HG03378 (cell line): ENCODE data around the gene CFAP57.

Experiments
- ATAC-seq: cut with Tn5 transposase; IDR thresholded peaks from one replicate; pipeline ENCODE4 v1.9.1; 2021; ENCODE audit warnings: mild to moderate bottlenecking, moderate library complexity; ENCODE audit not compliant: unreplicated experiment

Gene CFAP57

DNA sequence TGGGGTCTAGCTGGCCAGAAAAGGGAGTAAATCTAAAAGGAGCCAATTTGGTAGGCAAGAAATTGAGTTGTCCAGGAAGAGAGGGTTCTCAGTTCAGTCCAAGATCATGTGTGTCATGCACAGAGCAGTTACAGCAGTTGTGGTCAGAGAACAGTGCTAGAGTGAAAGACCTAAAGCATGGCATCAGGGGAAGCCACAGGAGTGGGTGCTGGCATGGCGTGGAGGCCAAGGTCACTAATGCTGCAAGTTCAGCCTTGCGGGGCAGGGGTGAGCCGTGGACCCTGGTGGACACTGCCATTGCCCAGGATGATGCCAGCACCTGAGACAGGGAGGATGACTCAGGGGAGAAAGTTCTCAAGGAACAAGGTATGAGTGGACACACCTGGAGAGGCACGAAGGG is 81.0 kb downstream of the CFAP57 start:
- ATAC-seq = no peak

DNA sequence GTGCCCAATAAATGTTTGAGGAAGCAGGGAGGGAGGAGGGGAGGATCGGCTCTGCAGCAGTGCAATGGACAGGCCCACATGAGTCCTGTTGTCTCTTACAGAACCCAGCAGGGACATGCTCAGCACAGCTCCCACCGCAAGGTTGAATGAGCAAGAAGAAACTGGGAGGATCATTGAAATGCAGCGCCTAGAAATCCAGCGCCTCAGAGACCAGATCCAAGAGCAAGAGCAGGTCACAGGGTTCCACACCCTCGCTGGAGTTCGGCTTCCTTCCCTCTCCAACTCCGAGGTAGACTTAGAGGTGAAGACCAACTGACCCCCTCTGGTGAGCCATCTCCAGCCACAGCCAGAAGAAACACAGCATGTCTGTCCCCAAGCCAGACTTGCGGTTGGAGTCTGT is 81.7 kb downstream of the CFAP57 start:
- no peak for ATAC-seq

DNA sequence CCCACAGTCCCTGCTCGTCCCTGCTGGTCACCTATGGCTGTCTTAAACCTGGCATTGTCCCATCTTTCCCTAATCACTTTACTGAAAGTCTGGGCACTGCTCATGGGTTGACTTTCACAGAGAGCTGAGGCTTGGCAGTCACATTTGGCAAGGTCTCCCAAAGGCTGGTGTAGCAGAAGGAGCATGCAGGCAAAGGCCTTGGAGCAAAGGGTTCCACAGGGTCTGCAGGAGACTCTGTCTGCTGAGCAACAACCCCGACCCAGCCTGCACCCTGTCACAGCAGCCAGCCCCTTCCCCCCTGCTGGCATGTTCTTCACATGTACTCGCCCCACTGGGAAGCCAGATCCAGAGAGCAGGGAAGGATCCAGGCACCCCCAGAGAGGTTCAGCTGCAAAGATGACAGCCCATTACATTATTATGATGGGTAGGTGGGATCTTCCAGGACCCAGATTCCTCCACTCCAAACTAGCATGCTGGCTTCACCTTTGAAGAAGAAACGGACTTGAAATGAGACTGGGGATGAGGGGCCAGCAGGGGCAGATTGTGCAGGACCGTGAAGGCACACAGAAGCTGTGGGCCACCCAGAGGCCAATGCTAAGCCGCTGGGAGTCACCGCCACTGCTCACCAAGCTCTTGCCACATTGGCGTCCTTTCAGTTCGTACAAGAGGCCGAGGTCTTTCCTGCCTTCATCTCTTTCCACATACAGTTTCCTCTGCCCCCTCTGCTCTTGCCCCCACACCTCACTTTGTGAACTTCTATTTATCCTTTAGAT is 83.5 kb downstream of the CFAP57 start:
- no peak for ATAC-seq

DNA sequence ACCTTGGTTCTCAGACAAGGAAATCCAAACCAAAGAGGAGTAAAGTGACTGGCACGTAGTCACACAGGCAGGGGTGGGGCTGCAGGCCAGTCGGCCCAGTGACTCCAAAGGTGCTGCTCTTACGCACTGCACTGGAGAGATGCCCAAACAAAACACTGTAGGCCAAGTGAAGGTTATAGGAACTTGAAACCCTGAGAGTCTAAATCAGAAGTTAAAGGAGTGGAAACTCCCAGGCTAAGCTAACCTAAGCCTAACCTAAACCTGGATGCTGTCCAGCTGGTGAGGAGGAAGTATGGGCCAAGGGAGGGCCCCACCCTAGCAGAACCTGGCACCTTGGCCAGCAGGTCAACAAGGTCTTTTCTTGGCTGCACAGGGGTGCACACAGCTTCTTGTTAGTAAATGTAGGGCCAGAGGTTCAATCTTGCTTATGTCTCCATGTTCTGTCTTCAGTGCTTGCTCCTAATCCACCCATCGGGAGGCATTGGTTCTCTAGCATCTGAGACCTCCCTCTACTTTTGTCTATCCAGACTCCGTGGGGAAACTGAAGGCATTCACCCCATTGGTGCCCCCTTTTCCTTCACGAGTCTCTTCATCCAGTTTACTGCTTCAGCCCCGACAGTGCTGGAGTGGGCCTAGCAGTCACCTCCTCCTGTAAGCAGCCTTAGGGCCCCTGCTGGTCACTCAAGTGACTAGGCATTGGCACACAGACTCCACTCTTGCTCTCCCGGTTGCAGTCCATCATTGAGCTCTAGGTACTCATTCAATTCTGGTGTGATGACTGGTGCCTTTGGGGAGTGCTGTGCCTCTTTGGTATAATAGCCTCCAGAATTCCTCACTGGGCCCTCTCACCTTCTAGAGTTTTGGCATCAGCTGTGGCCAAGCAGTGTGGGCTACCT is 84.8 kb downstream of the CFAP57 start:
- no peak for ATAC-seq

DNA sequence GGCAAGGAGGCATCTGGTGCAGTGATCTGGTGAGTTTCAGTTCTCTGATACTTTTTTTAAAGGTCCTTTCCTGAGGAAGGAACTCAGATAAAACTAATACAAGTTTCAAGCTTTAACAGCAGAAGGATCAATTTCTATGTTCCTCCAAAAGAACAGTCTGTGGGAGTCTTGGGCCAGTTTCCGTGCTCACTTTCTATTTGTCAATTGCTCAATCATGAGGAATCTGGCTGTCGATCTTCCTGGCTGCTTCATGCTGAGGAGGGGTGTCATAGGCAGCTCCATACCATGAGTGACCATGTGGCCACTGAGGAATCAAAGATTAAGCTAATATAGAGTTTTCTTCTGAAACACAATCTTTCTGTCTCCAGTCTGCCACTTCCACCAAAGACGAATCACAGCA is 86.2 kb downstream of the CFAP57 start:
- ATAC-seq = no peak

DNA sequence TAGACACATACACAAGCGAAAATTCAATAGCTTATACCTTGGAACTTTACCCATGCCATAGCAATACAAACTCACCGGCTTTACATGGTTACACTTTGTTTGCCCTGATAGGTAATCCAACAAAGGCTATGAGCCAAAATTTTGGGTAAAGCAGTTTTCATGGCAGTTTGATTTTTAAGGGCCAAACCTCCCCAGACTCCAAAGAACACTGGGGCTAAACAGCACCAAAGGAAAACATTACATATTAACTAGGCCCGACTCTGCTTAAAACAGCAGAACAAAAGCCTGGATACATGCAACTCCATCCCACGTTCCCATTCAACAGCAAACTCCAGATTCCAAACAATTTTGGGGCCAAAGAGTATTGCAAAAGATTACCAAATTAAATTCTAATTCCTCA is 93.3 kb downstream of the CFAP57 start:
- ATAC-seq = no peak

DNA sequence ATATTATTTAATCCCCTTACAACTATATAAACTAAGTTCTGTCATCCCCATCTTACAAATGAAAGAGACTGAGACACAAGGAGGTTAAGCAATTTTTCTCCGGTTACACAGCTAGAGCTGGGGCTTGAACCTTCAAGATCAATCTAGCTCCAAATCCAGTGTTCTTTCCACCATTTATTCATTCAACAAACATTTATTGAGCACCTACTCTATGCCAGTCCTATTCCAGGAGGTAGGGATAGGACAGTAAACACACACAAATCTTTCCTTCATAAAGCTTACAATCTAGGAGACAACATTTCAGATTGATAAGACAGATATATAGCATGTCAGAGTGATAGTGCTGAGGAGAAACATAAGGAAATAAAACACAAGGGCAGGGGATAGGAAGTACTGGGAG is 94.8 kb downstream of the CFAP57 start:
- ATAC-seq = no peak

DNA sequence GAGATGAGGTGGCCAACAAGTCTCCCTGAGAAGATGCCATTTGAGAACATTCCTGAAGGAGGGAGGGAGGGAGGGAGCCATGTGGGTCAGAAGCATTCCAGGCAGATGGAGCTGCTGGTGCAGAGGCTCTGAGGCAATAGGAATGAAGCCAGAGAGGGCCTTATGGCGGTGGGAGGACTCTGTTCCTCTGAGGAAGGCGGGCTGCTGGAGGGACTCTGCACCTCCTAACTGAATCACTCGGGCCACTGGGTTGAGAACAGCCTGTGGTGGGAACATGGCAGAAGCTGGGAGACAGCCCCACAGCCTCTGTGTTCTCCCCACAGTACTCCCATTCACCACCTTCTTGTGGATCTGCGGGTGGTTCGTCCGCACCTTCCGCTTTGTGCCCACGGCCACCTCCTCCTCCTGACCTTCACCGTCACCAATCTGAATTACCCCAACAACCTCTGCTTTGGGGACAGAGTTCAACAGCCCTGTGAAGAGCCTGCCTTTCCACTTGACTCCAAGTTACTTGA is 95.2 kb downstream of the CFAP57 start:
- no peak for ATAC-seq

DNA sequence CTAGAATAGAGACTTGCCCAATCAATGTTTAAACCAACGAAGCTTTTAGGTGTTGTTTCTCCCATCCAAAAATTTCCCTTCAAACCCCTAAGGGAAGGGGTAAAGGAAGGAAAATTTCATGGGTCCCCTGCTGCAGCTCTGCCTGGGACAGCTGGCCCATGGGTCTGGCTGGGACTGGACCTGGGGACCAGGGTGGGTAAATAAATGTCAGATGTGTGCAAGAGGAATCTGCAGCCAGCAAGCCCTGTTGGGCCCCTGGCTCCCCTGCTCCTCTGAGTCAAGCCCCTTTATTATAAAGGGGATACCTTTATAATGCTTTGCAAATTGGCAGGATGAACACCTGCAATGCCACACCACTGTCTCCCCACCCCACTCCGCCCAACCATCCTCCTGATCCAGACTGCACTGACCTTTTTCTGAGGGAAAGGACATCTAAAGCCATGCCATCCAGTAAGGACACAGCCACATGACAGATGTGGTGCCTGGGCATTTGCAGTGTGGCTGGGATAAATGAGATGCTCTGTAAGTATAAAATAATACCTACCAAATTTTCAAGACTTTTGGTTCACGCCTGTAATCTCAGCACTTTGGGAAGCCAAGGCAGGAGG is 95.8 kb downstream of the CFAP57 start:
- ATAC-seq = no peak

DNA sequence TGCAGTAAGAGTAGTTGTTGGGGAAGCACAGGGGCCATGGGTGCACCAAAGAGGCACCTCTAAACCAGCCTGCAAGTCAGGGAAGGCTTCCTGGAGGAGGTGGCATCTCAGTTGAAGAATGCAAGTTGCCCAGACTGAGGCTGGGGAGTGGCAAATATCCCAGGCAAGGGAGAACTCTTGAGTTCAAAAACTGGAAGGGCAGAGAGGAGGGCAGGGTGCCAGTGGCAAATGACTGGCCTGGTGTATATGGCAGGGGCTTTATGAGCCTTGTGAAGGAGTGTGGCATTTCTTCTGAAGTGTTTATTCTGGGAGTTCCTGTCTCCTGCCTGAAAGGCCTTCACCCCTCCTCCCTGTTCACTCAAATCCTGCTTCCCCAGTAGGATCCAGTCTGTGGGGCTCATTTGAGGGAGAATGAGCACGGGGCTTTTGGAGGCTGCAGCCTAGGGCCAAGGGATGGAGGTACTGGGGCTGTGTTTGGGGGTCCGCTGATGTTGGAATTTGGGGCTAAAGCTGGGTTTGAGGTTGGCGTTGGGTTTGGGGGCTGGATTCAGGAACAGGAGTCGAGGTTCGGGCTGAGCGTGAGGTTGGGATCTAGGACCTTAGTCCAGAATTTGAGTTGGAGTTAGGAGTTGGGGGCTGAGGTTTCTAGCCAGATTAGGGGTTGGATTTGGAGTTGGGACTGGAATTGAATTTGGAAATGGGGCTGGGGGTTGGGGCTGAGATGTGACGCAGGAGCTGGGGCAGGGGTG is 97.7 kb downstream of the CFAP57 start, which contains the start of gene TMEM125:
Gene TMEM125, plus strand, starts transcription at position 357 of the 749 bp plus-strand sequence. CDS start 2,740 bp downstream, outside the sequence.
- ATAC-seq = no peak

DNA sequence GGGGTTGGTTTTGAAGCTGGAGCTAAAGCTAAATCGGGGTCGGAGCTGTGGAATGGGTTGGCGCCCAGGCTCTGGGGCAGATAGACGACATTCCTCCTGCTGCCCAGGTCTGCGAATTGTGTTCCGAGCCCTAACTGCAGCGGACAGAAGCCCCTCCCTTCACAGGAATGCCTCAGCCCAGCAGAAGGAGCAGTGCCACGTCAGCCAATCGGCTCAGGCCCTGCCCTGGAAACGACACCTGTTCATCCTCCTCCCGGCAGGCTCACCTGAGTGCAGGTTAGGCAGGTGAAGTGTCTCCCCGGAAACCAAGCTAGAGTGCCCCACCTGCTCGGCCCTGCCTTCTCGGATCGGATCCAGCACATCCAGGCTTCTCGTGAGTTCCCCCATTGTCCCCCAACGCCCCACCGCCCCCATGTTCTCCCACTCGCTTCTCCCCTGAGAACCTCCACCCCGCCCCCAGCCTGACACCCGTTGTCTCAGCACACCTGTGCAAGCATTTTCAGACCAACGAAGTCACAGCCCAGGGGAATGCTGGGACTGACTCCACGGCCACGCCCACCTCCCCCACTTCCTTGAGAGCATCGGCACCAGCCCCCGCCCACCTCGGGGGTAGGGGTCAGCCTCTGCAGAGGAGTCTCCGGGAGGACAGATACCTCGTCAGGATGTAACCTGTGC is 98.4 kb downstream of the CFAP57 start:
- no peak for ATAC-seq

DNA sequence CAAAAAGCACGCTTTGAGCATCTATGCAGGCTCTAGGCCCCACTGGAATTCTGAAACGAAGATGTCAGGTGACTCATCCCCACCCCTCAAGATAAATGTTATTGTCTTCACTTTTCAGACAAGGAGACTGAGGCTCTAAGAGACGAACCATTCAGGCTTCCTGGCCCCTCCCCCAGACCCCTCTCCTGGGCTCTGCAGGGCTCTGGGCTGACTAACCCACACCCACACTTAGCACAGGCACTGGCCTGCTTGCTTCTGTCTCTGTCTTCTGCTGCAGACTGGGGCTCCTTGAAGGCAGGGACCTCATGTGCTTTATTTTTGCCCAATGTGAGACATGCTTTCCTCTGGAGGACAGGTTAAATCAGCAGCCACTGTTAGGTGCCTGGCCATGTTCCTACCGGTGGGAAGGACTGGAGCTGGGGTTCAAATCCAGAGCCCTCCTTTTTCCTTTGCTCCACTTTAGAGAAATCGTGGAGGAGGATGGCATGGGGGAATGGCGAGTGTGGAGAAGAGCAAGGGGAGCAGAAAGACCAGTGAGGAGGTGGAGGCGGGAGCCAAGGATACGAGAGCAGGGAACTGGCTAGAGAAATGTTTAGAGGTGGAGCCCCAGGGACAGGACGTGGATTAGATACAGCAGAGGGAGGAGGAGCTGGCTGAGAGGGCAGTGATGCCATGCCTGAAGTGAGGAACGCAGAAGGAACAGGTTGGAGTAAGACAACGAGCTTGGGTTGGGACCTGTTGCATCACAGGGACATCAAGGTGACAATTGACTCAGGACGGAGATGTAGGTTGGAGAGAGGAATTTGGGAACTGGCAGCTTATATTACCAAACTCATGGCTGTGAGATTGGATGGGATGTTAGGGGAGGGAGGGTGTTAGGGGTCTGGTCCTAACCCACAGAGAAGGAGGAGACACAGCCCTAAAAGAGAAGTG is 99.3 kb downstream of the CFAP57 start:
- ATAC-seq = no peak

DNA sequence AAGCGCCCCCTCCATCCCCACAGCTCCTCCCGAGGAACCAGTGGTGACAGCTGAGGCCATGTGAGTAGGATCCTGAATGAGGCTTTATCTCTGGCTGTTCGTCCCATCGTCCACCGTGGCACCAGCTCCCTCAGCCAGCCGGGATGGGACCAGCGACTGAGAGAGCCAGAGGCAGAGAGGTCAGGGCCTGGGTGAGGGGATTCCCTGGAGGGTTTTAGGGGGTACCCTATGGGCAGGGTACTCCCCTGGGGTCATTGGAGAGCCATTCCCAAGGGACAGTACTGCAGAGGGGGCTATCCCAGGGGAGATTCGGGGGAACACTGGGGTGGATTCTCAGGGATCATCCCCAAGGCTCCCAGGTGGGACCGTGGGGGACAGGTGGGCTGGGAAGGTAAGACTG is 100.0 kb downstream of the CFAP57 start:
- ATAC-seq = no peak

DNA sequence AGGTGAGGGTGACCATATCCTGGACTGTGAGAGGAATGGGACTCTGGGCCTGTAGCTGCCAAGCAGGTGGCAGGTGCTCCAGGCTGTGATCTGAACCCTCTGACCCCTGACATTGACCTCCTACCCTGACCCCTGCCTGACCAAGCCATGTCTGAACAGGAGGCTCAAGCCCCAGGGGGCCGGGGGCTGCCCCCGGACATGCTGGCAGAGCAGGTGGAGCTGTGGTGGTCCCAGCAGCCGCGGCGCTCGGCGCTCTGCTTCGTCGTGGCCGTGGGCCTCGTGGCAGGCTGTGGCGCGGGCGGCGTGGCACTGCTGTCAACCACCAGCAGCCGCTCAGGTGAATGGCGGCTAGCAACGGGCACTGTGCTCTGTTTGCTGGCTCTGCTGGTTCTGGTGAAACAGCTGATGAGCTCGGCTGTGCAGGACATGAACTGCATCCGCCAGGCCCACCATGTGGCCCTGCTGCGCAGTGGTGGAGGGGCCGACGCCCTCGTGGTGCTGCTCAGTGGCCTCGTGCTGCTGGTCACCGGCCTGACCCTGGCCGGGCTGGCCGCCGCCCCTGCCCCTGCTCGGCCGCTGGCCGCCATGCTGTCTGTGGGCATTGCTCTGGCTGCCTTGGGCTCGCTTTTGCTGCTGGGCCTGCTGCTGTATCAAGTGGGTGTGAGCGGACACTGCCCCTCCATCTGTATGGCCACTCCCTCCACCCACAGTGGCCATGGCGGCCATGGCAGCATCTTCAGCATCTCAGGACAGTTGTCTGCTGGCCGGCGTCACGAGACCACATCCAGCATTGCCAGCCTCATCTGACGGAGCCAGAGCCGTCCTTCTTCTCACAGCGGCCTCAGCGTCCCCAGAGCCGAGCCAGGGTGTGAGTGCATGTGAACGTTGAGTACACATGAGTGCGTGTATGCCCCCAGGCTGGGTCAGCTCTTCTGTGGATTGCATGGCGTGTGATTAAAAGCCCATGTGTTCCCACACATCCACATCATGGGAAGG is 100.7 kb downstream of the CFAP57 start:
- ATAC-seq = no peak

DNA sequence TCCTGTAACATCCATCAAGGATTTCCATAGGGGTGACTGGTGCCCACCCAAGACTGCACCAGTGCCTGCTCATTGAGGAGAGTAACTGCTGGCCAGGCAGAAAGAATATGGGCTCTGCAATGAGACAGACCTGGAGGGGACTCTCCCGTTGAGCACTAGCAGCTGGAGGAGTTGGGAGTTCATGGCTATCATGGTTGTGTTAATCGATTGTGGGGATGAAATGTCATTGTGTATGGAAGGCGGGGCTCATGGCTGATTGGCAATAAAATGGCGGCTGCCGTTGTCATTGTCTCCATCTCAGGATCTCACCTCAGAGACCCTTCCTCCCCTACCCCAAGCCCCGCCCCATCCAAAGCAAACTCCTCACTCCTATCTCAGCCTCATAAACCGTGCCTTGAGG is 101.6 kb downstream of the CFAP57 start:
- ATAC-seq = no peak

DNA sequence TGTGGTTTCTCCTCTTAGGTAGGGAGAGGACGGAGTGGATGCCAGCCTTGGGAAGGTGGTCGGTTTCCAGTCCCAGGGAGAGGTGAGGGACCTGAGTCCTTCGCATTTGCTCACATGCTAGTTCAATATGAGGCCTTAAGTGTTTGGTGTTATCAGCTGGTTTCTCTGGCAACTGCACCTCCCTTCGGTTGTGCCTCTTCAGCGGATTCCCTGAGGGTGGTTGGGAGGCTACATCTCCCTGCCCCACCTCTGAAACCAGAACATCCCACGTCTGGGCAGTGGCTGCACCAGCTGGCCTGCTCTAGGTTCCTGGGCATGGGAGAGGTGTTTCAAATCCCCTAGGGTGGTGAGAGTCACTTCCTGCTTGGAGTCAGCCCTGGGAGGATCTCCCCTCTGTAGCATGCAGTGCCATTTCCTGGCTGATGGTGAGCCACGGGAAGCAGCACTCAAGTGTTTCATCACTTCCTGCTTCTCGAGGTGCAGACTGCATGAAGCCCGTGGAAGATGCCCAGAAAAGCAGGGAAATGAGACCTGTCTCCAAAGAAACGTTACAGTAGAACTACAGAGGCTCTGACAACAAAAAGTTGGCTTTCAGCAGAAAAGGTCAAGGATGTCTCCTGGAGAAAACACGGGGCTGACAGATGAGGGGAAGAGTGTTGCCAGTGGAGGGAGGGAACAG is 102.1 kb downstream of the CFAP57 start:
- ATAC-seq = no peak

DNA sequence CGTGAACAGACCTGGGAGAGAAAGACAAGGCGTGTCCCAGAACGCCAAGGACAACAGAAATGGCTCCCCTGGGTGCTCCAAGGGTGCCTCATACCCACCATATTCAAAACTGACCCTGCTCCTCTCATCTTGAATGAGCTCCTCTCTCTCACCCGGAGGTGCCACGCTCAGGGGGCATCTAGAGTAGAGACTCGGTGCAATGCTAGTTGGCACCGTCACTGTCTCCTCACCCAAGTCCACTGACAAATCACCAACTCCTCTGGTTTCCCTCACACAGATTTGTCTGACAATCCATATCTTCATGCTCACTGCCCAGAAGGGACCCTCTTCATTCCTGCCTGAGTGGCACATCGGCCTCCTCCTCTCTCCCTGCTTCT is 102.7 kb downstream of the CFAP57 start:
- no peak for ATAC-seq
